ENCODE results near the gene APAF1. TPM values are rescaled to one million over a fixed set of nuclear protein-coding genes. Genes with fewer than 3 reads are reported as not detected.

Gene APAF1
- polyA plus RNA-seq, 1 donor = 27.4 TPM

- DNase-seq = no peak
Measured at GRCh38 chr12:98769068-98769467, 124.0 kb downstream of the APAF1 start.

GRCh38 chr12:98770230-98770629, 125.1 kb downstream of the APAF1 start:
- no peak for DNase-seq

GRCh38 chr12:98771811-98772752, 127.0 kb downstream of the APAF1 start:
- no peak for DNase-seq

GRCh38 chr12:98772818-98773217, 127.7 kb downstream of the APAF1 start:
- no peak for DNase-seq

GRCh38 chr12:98780261-98780660, 135.2 kb downstream of the APAF1 start:
- DNase-seq = no peak

GRCh38 chr12:98783420-98783819, 138.3 kb downstream of the APAF1 start:
- DNase-seq = no peak

Other genes with a start within 250 kb of the APAF1 start
- gene TMPO, start 129.7 kb upstream of the APAF1 start, polyA plus RNA-seq (ENCODE audit: insufficient read length) = 72.4 TPM
- 625 TPM for gene SLC25A3, start 51.6 kb upstream of the APAF1 start, polyA plus RNA-seq (ENCODE audit: insufficient read length)
- 18.0 TPM for gene IKBIP, start 502 bp upstream of the APAF1 start, polyA plus RNA-seq (ENCODE audit: insufficient read length)